G401 (cell line): Measurements from ENCODE around the gene SGCG. TPM values are rescaled to one million over a fixed set of nuclear protein-coding genes. Genes with fewer than 3 reads are reported as not detected.
"Not testable (repeated sequence)": the region's sequence is repeated elsewhere in the genome, so short reads cannot be mapped to it uniquely, and the experiment has no call there.

Experiments
- DNase-seq: peaks from one replicate; pipeline ENCODE4 v3.0.0-alpha.2; 2015; ENCODE audit warnings: low spot score
- in situ Hi-C: cut with HindIII; loops from 2 replicates; pipeline ENCODE4 v1.10.0; 2016; ENCODE audit warnings: low sequenced_read_pairs, mixed read lengths
- total RNA-seq: library from RNA; depleted of rRNA; stranded (reverse); fragments of >200 nt; shearing (Covaris generic); gene quantifications from 2 replicates; pipeline ENCODE4 v1.2.3, GENCODE V29; 2014

Gene SGCG
- total RNA-seq, 1 experiment from 2014 or later = not detected

- in situ Hi-C loops = no loop called here
- no peak for DNase-seq
Observed at GRCh38 chr13:23202383-23202782, 21.6 kb downstream of the SGCG start.

- DNase-seq = no peak
- in situ Hi-C loops = no loop called here
Observed at GRCh38 chr13:23203516-23203915, 22.7 kb downstream of the SGCG start.

GRCh38 chr13:23205807-23206206, 25.0 kb downstream of the SGCG start:
- DNase-seq = no peak
- in situ Hi-C loops = no loop called here

- in situ Hi-C loops = no loop called here
- DNase-seq = no peak
Observed at GRCh38 chr13:23212671-23213070, 31.9 kb downstream of the SGCG start.

GRCh38 chr13:23231241-23231640, 50.5 kb downstream of the SGCG start:
- in situ Hi-C loops = no loop called here
- DNase-seq = no peak

- in situ Hi-C loops = no loop called here
- no peak for DNase-seq
Observed at GRCh38 chr13:23235994-23236393, 55.2 kb downstream of the SGCG start.

- in situ Hi-C loops = no loop called here
- DNase-seq = no peak
Observed at GRCh38 chr13:23243066-23243465, 62.3 kb downstream of the SGCG start.

GRCh38 chr13:23248410-23248809, 67.6 kb downstream of the SGCG start:
- in situ Hi-C loops, DNase-seq: not testable (repeated sequence)

- in situ Hi-C loops = no loop called here
- no peak for DNase-seq
Observed at GRCh38 chr13:23254506-23254905, 73.7 kb downstream of the SGCG start.

GRCh38 chr13:23267571-23267970, 86.8 kb downstream of the SGCG start:
- in situ Hi-C loops = no loop called here
- no peak for DNase-seq

- in situ Hi-C loops = no loop called here
Observed at GRCh38 chr13:23268441-23268840, 87.7 kb downstream of the SGCG start.

GRCh38 chr13:23271331-23271730, 90.6 kb downstream of the SGCG start:
- no peak for DNase-seq
- in situ Hi-C loops = no loop called here

More at GRCh38 chr13:23268441-23268840, 87.7 kb downstream of the SGCG start:
- DNase-seq = no peak

- no peak for DNase-seq
Observed at GRCh38 chr13:23273498-23273897, 92.7 kb downstream of the SGCG start.

GRCh38 chr13:23279321-23279720, 98.5 kb downstream of the SGCG start:
- in situ Hi-C loops = no loop called here
- DNase-seq = no peak

More at GRCh38 chr13:23273498-23273897, 92.7 kb downstream of the SGCG start:
- in situ Hi-C loops = no loop called here

- no peak for DNase-seq
- in situ Hi-C loops = no loop called here
Observed at GRCh38 chr13:23288564-23288963, 107.8 kb downstream of the SGCG start.

- in situ Hi-C loops = no loop called here
- no peak for DNase-seq
Observed at GRCh38 chr13:23288995-23289394, 108.2 kb downstream of the SGCG start.

GRCh38 chr13:23289917-23290357, 109.2 kb downstream of the SGCG start:
- in situ Hi-C loops = no loop called here
- no peak for DNase-seq

- in situ Hi-C loops = no loop called here
- no peak for DNase-seq
Observed at GRCh38 chr13:23292586-23292985, 111.8 kb downstream of the SGCG start.

GRCh38 chr13:23314837-23315236, 134.1 kb downstream of the SGCG start:
- in situ Hi-C loops, DNase-seq: not testable (repeated sequence)

GRCh38 chr13:23319883-23320224, 139.1 kb downstream of the SGCG start:
- no peak for DNase-seq
- in situ Hi-C loops = no loop called here

GRCh38 chr13:23320926-23321534, 140.3 kb downstream of the SGCG start:
- in situ Hi-C loops = no loop called here
- DNase-seq = no peak
